WTC11 (cell line): Measurements from ENCODE around the gene NLN. TPM values are rescaled to one million over a fixed set of nuclear protein-coding genes. Genes with fewer than 3 reads are reported as not detected.

ENCODE experiments used
- ATAC-seq: fragments of 200-7000 bp; cut with Tn5 transposase; 2 replicates; pipeline ENCODE4 v1.10.0; 2021; ENCODE audit warnings: mild to moderate bottlenecking, moderate library complexity
- CTCF ChIA-PET: fragments of 300-600 bp; sonication (Branson Sonifier 250); formaldehyde crosslinking; loops from one replicate; lab custom pipeline; 2021; ENCODE audit warnings: antibody characterized with exemption; lab: Charles Lee
- POLR2A ChIA-PET: fragments of 350-600 bp; sonication (Branson Sonifier 250); formaldehyde crosslinking; loops from one replicate; lab custom pipeline; 2021; ENCODE audit warnings: antibody characterized with exemption; lab: Charles Lee
- DNase-seq: peaks from one replicate; pipeline ENCODE4 v3.0.0; 2021; ENCODE audit warnings: low spot score
- H3K27ac Mint-ChIP-seq: 2 replicates; pipeline ENCODE4 v1.8.0; 2021; ENCODE audit warnings: mixed read lengths
- H3K27me3 Mint-ChIP-seq: 2 replicates; pipeline ENCODE4 v1.8.0; 2021; ENCODE audit warnings: low read depth, mild to moderate bottlenecking, moderate library complexity, mixed read lengths
- H3K36me3 Mint-ChIP-seq: 2 replicates; pipeline ENCODE4 v1.8.0; 2021; ENCODE audit warnings: mixed read lengths
- H3K4me1 Mint-ChIP-seq: 2 replicates; pipeline ENCODE4 v1.8.0; 2022; ENCODE audit warnings: mixed read lengths
- H3K4me3 Mint-ChIP-seq: 2 replicates; pipeline ENCODE4 v1.8.0; 2021; ENCODE audit warnings: mild to moderate bottlenecking, moderate library complexity, mixed read lengths
- H3K9me3 Mint-ChIP-seq: 2 replicates; pipeline ENCODE4 v1.8.0; 2021; ENCODE audit warnings: mixed read lengths
- EMX1 ChIP-seq: fragments of 250-450 bp; sonication (Bioruptor Pico); IDR thresholded peaks from 2 replicates; pipeline ENCODE4 v1.8.0; 2021; ENCODE audit warnings: mild to moderate bottlenecking
- FOXP1 ChIP-seq: sonication (generic); formaldehyde crosslinking; IDR thresholded peaks from 2 replicates; pipeline ENCODE4 v1.8.0; 2022; ENCODE audit warnings: missing genetic modification reagents, mild to moderate bottlenecking, moderate library complexity, borderline replicate concordance
- JAZF1 ChIP-seq: fragments of 250-450 bp; sonication (Bioruptor Pico); IDR thresholded peaks from 2 replicates; pipeline ENCODE4 v1.9.0; 2021; ENCODE audit warnings: moderate library complexity, mild to moderate bottlenecking, inconsistent platforms
- KAT7 ChIP-seq: sonication (generic); formaldehyde crosslinking; IDR thresholded peaks from 2 replicates; pipeline ENCODE4 v1.8.1; 2023; ENCODE audit warnings: missing genetic modification reagents, mild to moderate bottlenecking, borderline replicate concordance
- NR2C2 ChIP-seq: sonication (generic); formaldehyde crosslinking; IDR thresholded peaks from 2 replicates; pipeline ENCODE4 v1.8.0; 2022; ENCODE audit warnings: mild to moderate bottlenecking, missing genetic modification reagents
- SP1 ChIP-seq: sonication (generic); formaldehyde crosslinking; conservative IDR thresholded peaks from 2 replicates; pipeline ENCODE4 v1.8.1; 2022; ENCODE audit warnings: missing genetic modification reagents
- TEAD1 ChIP-seq: sonication (generic); formaldehyde crosslinking; IDR thresholded peaks from 2 replicates; pipeline ENCODE4 v1.8.0; 2022; ENCODE audit warnings: mild to moderate bottlenecking, missing genetic modification reagents
- ZNF138 ChIP-seq: sonication (generic); formaldehyde crosslinking; conservative IDR thresholded peaks from 2 replicates; pipeline ENCODE4 v1.8.1; 2022; ENCODE audit warnings: mild to moderate bottlenecking, moderate library complexity, missing genetic modification reagents
- ZNF232 ChIP-seq: sonication (generic); formaldehyde crosslinking; IDR thresholded peaks from 2 replicates; pipeline ENCODE4 v1.8.0; 2022; ENCODE audit warnings: mild to moderate bottlenecking, missing genetic modification reagents
- ZNF263 ChIP-seq: sonication (generic); formaldehyde crosslinking; IDR thresholded peaks from 2 replicates; pipeline ENCODE4 v1.8.1; 2022; ENCODE audit warnings: low read depth, mild to moderate bottlenecking, moderate library complexity, missing genetic modification reagents
- total RNA-seq: library from RNA; stranded (reverse); gene quantifications from 3 replicates; pipeline ENCODE4 v1.2.3, GENCODE V29; 2021
- TF ChIP-seq, protein P1 (sequence below): sonication (generic); formaldehyde crosslinking; IDR thresholded peaks from 2 replicates; pipeline ENCODE4 v1.8.1; 2022; ENCODE audit warnings: low read depth, mild to moderate bottlenecking, moderate library complexity, missing genetic modification reagents, borderline replicate concordance
- TF ChIP-seq, protein P2 (sequence below): sonication (generic); formaldehyde crosslinking; conservative IDR thresholded peaks from 2 replicates; pipeline ENCODE4 v1.8.1; 2023; ENCODE audit warnings: mild to moderate bottlenecking, low read depth, missing genetic modification reagents, moderate library complexity
- TF ChIP-seq, protein P3 (sequence below): sonication (generic); formaldehyde crosslinking; IDR thresholded peaks from 2 replicates; pipeline ENCODE4 v1.8.0; 2023; ENCODE audit warnings: mild to moderate bottlenecking, missing genetic modification reagents
- TF ChIP-seq, protein P4 (sequence below): sonication (generic); formaldehyde crosslinking; IDR thresholded peaks from 2 replicates; pipeline ENCODE4 v1.8.1; 2023; ENCODE audit warnings: mild to moderate bottlenecking, missing genetic modification reagents, borderline replicate concordance

NLN gene
- total RNA-seq, 1 experiment from 2014 or later: 163 TPM

DNA sequence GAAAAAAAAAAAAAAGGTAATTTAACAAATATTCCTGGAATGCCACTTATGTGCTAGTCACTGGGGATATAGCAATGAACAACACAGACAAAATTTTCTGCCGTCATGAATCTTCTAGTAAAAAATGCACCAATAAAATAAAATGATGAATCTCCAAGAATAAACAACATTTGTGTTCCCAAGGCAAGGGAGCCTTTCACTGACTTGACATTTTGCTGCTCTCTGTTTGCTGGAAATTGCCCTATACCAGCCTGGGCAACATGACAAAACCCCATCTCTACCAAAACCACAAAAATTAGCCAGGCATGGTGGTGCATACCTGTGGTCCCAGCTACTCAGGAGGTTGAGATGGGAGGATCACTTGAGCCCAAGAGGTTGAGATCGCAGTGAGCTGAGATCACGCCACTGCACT, 139.8 kb downstream of the NLN start:
- ATAC-seq (no peak), DNase-seq (no peak)
- H3K27ac Mint-ChIP-seq: no peak overlapping the region
- no peak for TF ChIP-seq ZNF138 (CRISPR knock-in tag)
- no peak for TF ChIP-seq ZNF232 (CRISPR knock-in tag)
- TF ChIP-seq KAT7 (CRISPR knock-in tag): no peak
- TF ChIP-seq, protein P1, sequence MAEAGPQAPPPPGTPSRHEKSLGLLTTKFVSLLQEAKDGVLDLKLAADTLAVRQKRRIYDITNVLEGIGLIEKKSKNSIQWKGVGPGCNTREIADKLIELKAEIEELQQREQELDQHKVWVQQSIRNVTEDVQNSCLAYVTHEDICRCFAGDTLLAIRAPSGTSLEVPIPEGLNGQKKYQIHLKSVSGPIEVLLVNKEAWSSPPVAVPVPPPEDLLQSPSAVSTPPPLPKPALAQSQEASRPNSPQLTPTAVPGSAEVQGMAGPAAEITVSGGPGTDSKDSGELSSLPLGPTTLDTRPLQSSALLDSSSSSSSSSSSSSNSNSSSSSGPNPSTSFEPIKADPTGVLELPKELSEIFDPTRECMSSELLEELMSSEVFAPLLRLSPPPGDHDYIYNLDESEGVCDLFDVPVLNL (CRISPR knock-in tag): no peak
- TF ChIP-seq, protein P2, sequence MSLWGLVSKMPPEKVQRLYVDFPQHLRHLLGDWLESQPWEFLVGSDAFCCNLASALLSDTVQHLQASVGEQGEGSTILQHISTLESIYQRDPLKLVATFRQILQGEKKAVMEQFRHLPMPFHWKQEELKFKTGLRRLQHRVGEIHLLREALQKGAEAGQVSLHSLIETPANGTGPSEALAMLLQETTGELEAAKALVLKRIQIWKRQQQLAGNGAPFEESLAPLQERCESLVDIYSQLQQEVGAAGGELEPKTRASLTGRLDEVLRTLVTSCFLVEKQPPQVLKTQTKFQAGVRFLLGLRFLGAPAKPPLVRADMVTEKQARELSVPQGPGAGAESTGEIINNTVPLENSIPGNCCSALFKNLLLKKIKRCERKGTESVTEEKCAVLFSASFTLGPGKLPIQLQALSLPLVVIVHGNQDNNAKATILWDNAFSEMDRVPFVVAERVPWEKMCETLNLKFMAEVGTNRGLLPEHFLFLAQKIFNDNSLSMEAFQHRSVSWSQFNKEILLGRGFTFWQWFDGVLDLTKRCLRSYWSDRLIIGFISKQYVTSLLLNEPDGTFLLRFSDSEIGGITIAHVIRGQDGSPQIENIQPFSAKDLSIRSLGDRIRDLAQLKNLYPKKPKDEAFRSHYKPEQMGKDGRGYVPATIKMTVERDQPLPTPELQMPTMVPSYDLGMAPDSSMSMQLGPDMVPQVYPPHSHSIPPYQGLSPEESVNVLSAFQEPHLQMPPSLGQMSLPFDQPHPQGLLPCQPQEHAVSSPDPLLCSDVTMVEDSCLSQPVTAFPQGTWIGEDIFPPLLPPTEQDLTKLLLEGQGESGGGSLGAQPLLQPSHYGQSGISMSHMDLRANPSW (CRISPR knock-in tag): no peak
- TF ChIP-seq FOXP1 (CRISPR knock-in tag): no peak
- no peak for TF ChIP-seq TEAD1 (CRISPR knock-in tag)
- no peak for TF ChIP-seq EMX1 (CRISPR knock-in tag)
- TF ChIP-seq SP1 (CRISPR knock-in tag): no peak
- no peak for TF ChIP-seq ZNF263 (CRISPR knock-in tag)
- no peak overlapping the region for H3K4me3 Mint-ChIP-seq
- H3K27me3 Mint-ChIP-seq: no peaks in the 10 kb centered on the region
- CTCF ChIA-PET: interaction anchor here (0.6 kb wide), 1 partner anchor 322 kb away, joined by 3 read pairs; no protein-coding TSS in a partner anchor
- peaks cover 12% of the 10 kb centered on the region for H3K9me3 Mint-ChIP-seq
- no peaks in the 10 kb centered on the region for H3K36me3 Mint-ChIP-seq
- H3K4me1 Mint-ChIP-seq: no peaks in the 10 kb centered on the region
- POLR2A ChIA-PET: interaction anchor here (0.6 to 0.7 kb wide), 2 partner anchors 140 to 192 kb away, joined by 4 read pairs; no protein-coding TSS in a partner anchor

DNA sequence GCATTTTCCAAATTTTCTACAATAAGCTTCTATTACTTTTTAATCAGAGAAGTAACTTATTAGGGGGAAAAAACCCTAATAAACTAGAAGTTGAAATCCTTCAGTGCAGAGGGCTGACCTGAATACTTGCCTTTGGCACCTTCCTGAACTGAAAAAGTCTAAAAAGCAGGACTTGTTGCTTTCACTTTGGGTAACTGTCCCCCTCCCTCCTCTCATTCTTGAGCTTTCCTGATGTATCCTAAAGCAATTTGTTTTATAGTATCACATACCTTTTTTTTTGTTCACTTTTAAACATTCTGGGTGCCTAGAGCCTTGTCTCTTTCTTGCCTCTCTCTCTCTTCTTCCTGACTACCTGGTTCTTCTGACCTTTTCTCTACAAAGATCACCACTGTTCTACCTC, 140.4 kb downstream of the NLN start:
- POLR2A ChIA-PET: interaction anchor here (0.6 to 0.7 kb wide), 2 partner anchors 141 to 191 kb away, joined by 4 read pairs; no protein-coding TSS in a partner anchor
- DNase-seq: no peak
- TF ChIP-seq JAZF1 (CRISPR knock-in tag): no peak
- no peak for TF ChIP-seq TEAD1 (CRISPR knock-in tag)
- TF ChIP-seq, protein P3, sequence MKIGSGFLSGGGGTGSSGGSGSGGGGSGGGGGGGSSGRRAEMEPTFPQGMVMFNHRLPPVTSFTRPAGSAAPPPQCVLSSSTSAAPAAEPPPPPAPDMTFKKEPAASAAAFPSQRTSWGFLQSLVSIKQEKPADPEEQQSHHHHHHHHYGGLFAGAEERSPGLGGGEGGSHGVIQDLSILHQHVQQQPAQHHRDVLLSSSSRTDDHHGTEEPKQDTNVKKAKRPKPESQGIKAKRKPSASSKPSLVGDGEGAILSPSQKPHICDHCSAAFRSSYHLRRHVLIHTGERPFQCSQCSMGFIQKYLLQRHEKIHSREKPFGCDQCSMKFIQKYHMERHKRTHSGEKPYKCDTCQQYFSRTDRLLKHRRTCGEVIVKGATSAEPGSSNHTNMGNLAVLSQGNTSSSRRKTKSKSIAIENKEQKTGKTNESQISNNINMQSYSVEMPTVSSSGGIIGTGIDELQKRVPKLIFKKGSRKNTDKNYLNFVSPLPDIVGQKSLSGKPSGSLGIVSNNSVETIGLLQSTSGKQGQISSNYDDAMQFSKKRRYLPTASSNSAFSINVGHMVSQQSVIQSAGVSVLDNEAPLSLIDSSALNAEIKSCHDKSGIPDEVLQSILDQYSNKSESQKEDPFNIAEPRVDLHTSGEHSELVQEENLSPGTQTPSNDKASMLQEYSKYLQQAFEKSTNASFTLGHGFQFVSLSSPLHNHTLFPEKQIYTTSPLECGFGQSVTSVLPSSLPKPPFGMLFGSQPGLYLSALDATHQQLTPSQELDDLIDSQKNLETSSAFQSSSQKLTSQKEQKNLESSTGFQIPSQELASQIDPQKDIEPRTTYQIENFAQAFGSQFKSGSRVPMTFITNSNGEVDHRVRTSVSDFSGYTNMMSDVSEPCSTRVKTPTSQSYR (CRISPR knock-in tag): no peak
- TF ChIP-seq NR2C2 (CRISPR knock-in tag): no peak
- TF ChIP-seq, protein P4, sequence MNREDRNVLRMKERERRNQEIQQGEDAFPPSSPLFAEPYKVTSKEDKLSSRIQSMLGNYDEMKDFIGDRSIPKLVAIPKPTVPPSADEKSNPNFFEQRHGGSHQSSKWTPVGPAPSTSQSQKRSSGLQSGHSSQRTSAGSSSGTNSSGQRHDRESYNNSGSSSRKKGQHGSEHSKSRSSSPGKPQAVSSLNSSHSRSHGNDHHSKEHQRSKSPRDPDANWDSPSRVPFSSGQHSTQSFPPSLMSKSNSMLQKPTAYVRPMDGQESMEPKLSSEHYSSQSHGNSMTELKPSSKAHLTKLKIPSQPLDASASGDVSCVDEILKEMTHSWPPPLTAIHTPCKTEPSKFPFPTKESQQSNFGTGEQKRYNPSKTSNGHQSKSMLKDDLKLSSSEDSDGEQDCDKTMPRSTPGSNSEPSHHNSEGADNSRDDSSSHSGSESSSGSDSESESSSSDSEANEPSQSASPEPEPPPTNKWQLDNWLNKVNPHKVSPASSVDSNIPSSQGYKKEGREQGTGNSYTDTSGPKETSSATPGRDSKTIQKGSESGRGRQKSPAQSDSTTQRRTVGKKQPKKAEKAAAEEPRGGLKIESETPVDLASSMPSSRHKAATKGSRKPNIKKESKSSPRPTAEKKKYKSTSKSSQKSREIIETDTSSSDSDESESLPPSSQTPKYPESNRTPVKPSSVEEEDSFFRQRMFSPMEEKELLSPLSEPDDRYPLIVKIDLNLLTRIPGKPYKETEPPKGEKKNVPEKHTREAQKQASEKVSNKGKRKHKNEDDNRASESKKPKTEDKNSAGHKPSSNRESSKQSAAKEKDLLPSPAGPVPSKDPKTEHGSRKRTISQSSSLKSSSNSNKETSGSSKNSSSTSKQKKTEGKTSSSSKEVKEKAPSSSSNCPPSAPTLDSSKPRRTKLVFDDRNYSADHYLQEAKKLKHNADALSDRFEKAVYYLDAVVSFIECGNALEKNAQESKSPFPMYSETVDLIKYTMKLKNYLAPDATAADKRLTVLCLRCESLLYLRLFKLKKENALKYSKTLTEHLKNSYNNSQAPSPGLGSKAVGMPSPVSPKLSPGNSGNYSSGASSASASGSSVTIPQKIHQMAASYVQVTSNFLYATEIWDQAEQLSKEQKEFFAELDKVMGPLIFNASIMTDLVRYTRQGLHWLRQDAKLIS (CRISPR knock-in tag): no peak
- TF ChIP-seq, protein P1 (CRISPR knock-in tag): no peak
- TF ChIP-seq, all 79 proteins: peak for 0
- Mint-ChIP-seq H3K9me3 (peaks cover 12% of the 10 kb centered on the region), H3K4me1 (no peaks in the 10 kb centered on the region), H3K36me3 (no peaks in the 10 kb centered on the region), H3K4me3 (no peak overlapping the region), H3K27me3 (no peaks in the 10 kb centered on the region), H3K27ac (no peak overlapping the region)
- no peak for ATAC-seq
- CTCF ChIA-PET: no interaction called here
